GM19468 (cell line): ENCODE measurements around the gene SCGB1D2.

Source experiments
- ATAC-seq: cut with Tn5 transposase; IDR thresholded peaks from one replicate; pipeline ENCODE4 v1.9.1; 2021; ENCODE audit warnings: mild to moderate bottlenecking, moderate library complexity, moderate number of reproducible peaks; ENCODE audit not compliant: unreplicated experiment; ENCODE audit errors: extremely low read depth

SCGB1D2 gene

GRCh38 chr11:62253999-62254542, 12.0 kb downstream of the SCGB1D2 start:
- ATAC-seq, result no peak

- ATAC-seq, result no peak
These were observed 14.2 kb downstream of the SCGB1D2 start for GRCh38 chr11:62256281-62256680.

- ATAC-seq, result no peak
These were observed 18.4 kb downstream of the SCGB1D2 start for GRCh38 chr11:62260261-62260953.

GRCh38 chr11:62264004-62264403, 22.0 kb downstream of the SCGB1D2 start:
- ATAC-seq, result no peak

GRCh38 chr11:62266558-62266957, 24.5 kb downstream of the SCGB1D2 start:
- ATAC-seq, result no peak

- ATAC-seq, result no peak
These were observed 25.0 kb downstream of the SCGB1D2 start for GRCh38 chr11:62267050-62267449.

GRCh38 chr11:62267576-62267975, 25.5 kb downstream of the SCGB1D2 start:
- no peak for ATAC-seq

GRCh38 chr11:62269654-62270278, 27.7 kb downstream of the SCGB1D2 start, which contains the start of gene SCGB2A2:
SCGB2A2 (plus strand) TSS chr11:62270158; CDS start chr11:62270217, 59 bp downstream.
- ATAC-seq, result no peak

- no peak for ATAC-seq
These were observed 31.2 kb downstream of the SCGB1D2 start for GRCh38 chr11:62273284-62273683.

- no peak for ATAC-seq
These were observed 31.8 kb downstream of the SCGB1D2 start for GRCh38 chr11:62273789-62274275.

GRCh38 chr11:62280452-62280851, 38.4 kb downstream of the SCGB1D2 start:
- ATAC-seq, result no peak
